ENCODE measurements around the gene THRB.
"Not testable (repeated sequence)": the region's sequence is repeated elsewhere in the genome, so short reads cannot be mapped to it uniquely, and the experiment has no call there.

The THRB gene

GRCh38 chr3:24400015-24400414 lies 94.6 kb downstream of the THRB start:
- H3K4me2 ChIP-seq (ENCODE audit: low read depth, low read length, poor library complexity, severe bottlenecking), result no peak overlapping the region
- H2AFZ ChIP-seq (ENCODE audit: low read depth, low read length, severe bottlenecking), result no peak overlapping the region
- no peaks in the 10 kb centered on the region for H3F3A ChIP-seq (ENCODE audit: insufficient read depth)
- no peak overlapping the region for H3K27ac ChIP-seq (ENCODE audit: low read depth, low read length)
- no peak overlapping the region for H3K9ac ChIP-seq (ENCODE audit: low read length)
- no peak for TF ChIP-seq CTCF (IDR thresholded peaks at IDR 0.05; ENCODE audit: insufficient read depth, low read length, poor library complexity, severe bottlenecking)
- no peak for TF ChIP-seq EZH2phosphoT487 (conservative IDR thresholded peaks at IDR 0.05; ENCODE audit: low read length)
- H3K9me3 ChIP-seq (ENCODE audit: insufficient read depth, low read length), result no peaks in the 10 kb centered on the region
- H3K36me3 ChIP-seq (ENCODE audit: low read length), result no peaks in the 10 kb centered on the region
- no peaks in the 10 kb centered on the region for H4K20me1 ChIP-seq (ENCODE audit: low read depth, low read length)
- H3K9me2 ChIP-seq (replicated peaks; ENCODE audit: insufficient read depth, low read length), result no peaks in the 10 kb centered on the region
- H3K27me3 ChIP-seq (ENCODE audit: low read length), result no peaks in the 10 kb centered on the region
- no peaks in the 10 kb centered on the region for H3K79me2 ChIP-seq (ENCODE audit: insufficient read depth, low read length)
- no peak overlapping the region for H3K4me3 ChIP-seq (ENCODE audit: insufficient read depth, low read length, poor library complexity, severe bottlenecking)

GRCh38 chr3:24399614-24400013 lies 95.0 kb downstream of the THRB start:
- TF ChIP-seq EZH2phosphoT487 (conservative IDR thresholded peaks at IDR 0.05; ENCODE audit: low read length) (no peak), CTCF (IDR thresholded peaks at IDR 0.05; ENCODE audit: insufficient read depth, low read length, poor library complexity, severe bottlenecking) (no peak)
- no peaks in the 10 kb centered on the region for H3K9me3 ChIP-seq (ENCODE audit: insufficient read depth, low read length)
- H2AFZ ChIP-seq (ENCODE audit: low read depth, low read length, severe bottlenecking), result no peak overlapping the region

GRCh38 chr3:24398712-24399111 lies 95.9 kb downstream of the THRB start:
- H3K27me3 ChIP-seq (ENCODE audit: low read length); H3K4me2 ChIP-seq (ENCODE audit: low read depth, low read length, poor library complexity, severe bottlenecking); H4K20me1 ChIP-seq (ENCODE audit: low read depth, low read length); H3K79me2 ChIP-seq (ENCODE audit: insufficient read depth, low read length); H3K27ac ChIP-seq (ENCODE audit: low read depth, low read length); H2AFZ ChIP-seq (ENCODE audit: low read depth, low read length, severe bottlenecking); H3K9ac ChIP-seq (ENCODE audit: low read length); H3K9me3 ChIP-seq (ENCODE audit: insufficient read depth, low read length); H3K4me3 ChIP-seq (ENCODE audit: insufficient read depth, low read length, poor library complexity, severe bottlenecking); H3F3A ChIP-seq (ENCODE audit: insufficient read depth); H3K9me2 ChIP-seq (replicated peaks; ENCODE audit: insufficient read depth, low read length); H3K36me3 ChIP-seq (ENCODE audit: low read length): not testable (repeated sequence)

More at GRCh38 chr3:24399614-24400013, 95.0 kb downstream of the THRB start:
- no peak overlapping the region for H3K4me2 ChIP-seq (ENCODE audit: low read depth, low read length, poor library complexity, severe bottlenecking)
- H3K9me2 ChIP-seq (replicated peaks; ENCODE audit: insufficient read depth, low read length), result no peaks in the 10 kb centered on the region
- no peak overlapping the region for H3K4me3 ChIP-seq (ENCODE audit: insufficient read depth, low read length, poor library complexity, severe bottlenecking)
- no peaks in the 10 kb centered on the region for H4K20me1 ChIP-seq (ENCODE audit: low read depth, low read length)
- H3F3A ChIP-seq (ENCODE audit: insufficient read depth), result no peaks in the 10 kb centered on the region
- H3K27ac ChIP-seq (ENCODE audit: low read depth, low read length), result no peak overlapping the region
- no peak overlapping the region for H3K9ac ChIP-seq (ENCODE audit: low read length)
- no peaks in the 10 kb centered on the region for H3K27me3 ChIP-seq (ENCODE audit: low read length)
- no peaks in the 10 kb centered on the region for H3K79me2 ChIP-seq (ENCODE audit: insufficient read depth, low read length)
- no peaks in the 10 kb centered on the region for H3K36me3 ChIP-seq (ENCODE audit: low read length)

- H3K4me2 ChIP-seq (ENCODE audit: low read depth, low read length, poor library complexity, severe bottlenecking), result no peak overlapping the region
Observed at GRCh38 chr3:24396338-24396737, 98.3 kb downstream of the THRB start.

More at GRCh38 chr3:24396338-24396737, 98.3 kb downstream of the THRB start:
- Histone ChIP-seq H3K27ac (ENCODE audit: low read depth, low read length) (no peak overlapping the region), H3K27me3 (ENCODE audit: low read length) (no peaks in the 10 kb centered on the region), H3K9me2 (replicated peaks; ENCODE audit: insufficient read depth, low read length) (no peaks in the 10 kb centered on the region), H4K20me1 (ENCODE audit: low read depth, low read length) (no peaks in the 10 kb centered on the region), H3F3A (ENCODE audit: insufficient read depth) (no peaks in the 10 kb centered on the region), H3K36me3 (ENCODE audit: low read length) (no peaks in the 10 kb centered on the region), H3K4me3 (ENCODE audit: insufficient read depth, low read length, poor library complexity, severe bottlenecking) (no peak overlapping the region), H3K79me2 (ENCODE audit: insufficient read depth, low read length) (no peaks in the 10 kb centered on the region), H2AFZ (ENCODE audit: low read depth, low read length, severe bottlenecking) (no peak overlapping the region), H3K9ac (ENCODE audit: low read length) (no peak overlapping the region), H3K9me3 (ENCODE audit: insufficient read depth, low read length) (no peaks in the 10 kb centered on the region)
- TF ChIP-seq EZH2phosphoT487 (conservative IDR thresholded peaks at IDR 0.05; ENCODE audit: low read length) (no peak), CTCF (IDR thresholded peaks at IDR 0.05; ENCODE audit: insufficient read depth, low read length, poor library complexity, severe bottlenecking) (no peak)

Measured in SU-DHL-6 (cell line).